HepG2 (cell line): ENCODE data around the gene MCM10. TPM values are rescaled to one million over a fixed set of nuclear protein-coding genes. Genes with fewer than 3 reads are reported as not detected.

Source experiments
- ATAC-seq: fragments of 200-7000 bp; cut with Tn5 transposase; 3 replicates; pipeline ENCODE4 v1.9.1; 2020; ENCODE audit warnings: mild to moderate bottlenecking, moderate library complexity
- BruUV-seq: library from RNA; stranded (reverse); fragments of 400-500 nt; replicated peaks from 2 replicates; lab custom pipeline; 2021; lab: Mats Ljungman, UMichigan
- CTCF ChIA-PET: fragments of 300-600 bp; formaldehyde crosslinking; extraction: SDS; loops from one replicate; lab custom pipeline; 2021; ENCODE audit warnings: low total read pairs, inconsistent platforms, low intra/inter-chr PET ratio; lab: Yijun Ruan, JAX
- POLR2A ChIA-PET: fragments of 350-600 bp; sonication (Branson Sonifier 250); formaldehyde crosslinking; loops from one replicate; lab custom pipeline; 2020; ENCODE audit warnings: antibody characterized with exemption, inconsistent platforms; lab: Yijun Ruan, JAX
- DNase-seq: peaks from one replicate; pipeline ENCODE4 v3.0.0-alpha.2; 2015; ENCODE audit warnings: low spot score
- FAIRE-seq: peaks from 3 replicates; lab custom pipeline; 2011; peaks lifted over from hg19 to GRCh38; lab: Jason Lieb, UNC
- H2AFZ ChIP-seq: one replicate; pipeline ENCODE4 v1.6.1; 2011; ENCODE audit warnings: low read length, inconsistent platforms
- H3K27ac ChIP-seq: fragments of 300-600 bp; 3 replicates; pipeline ENCODE4 v1.8.0; 2011; ENCODE audit warnings: mixed run types, mild to moderate bottlenecking, mixed read lengths, low read length, inconsistent platforms; ENCODE audit not compliant: insufficient read depth; ENCODE audit errors: extremely low read length
- H3K27me3 ChIP-seq, 2 experiments: fragments of 200-600 bp in 1 of 2; 2 replicates in 1 of 2; 3 replicates in 1 of 2; pipeline versions ENCODE4 v1.6.0 to v1.8.0; 2011; ENCODE audit warnings: low read length in 2 of 2, mild to moderate bottlenecking in 2 of 2, moderate library complexity in 2 of 2, inconsistent platforms in 1 of 2; ENCODE audit not compliant: insufficient read depth in 2 of 2, control insufficient read depth in 1 of 2
- H3K36me3 ChIP-seq, 2 experiments: fragments of 200-600 bp in 1 of 2; replicated peaks in 1 of 2; 2 replicates in 1 of 2; 3 replicates in 1 of 2; pipeline versions ENCODE4 v1.5.1 to v1.8.0; 2011; ENCODE audit warnings: low read length in 2 of 2, inconsistent platforms in 1 of 2; ENCODE audit not compliant: insufficient read depth in 2 of 2, control insufficient read depth in 1 of 2
- H3K4me1 ChIP-seq: 2 replicates; pipeline ENCODE4 v1.5.1; 2012; ENCODE audit warnings: low read length, inconsistent platforms; ENCODE audit not compliant: insufficient read depth
- H3K4me2 ChIP-seq: 2 replicates; pipeline ENCODE4 v1.6.0; 2011; ENCODE audit warnings: low read depth, low read length, inconsistent platforms
- H3K4me3 ChIP-seq, 3 experiments: fragments of 200-600 bp in 1 of 3; sonication (generic), shearing (Covaris generic) in 1 of 3; replicated peaks in 1 of 3; 2 replicates each; pipeline ENCODE4 v1.5.1; 2011 to 2016; ENCODE audit warnings: low read length in 3 of 3, inconsistent platforms in 2 of 3, low read depth in 2 of 3, mild to moderate bottlenecking in 2 of 3, control low read depth in 1 of 3, mixed read lengths in 1 of 3; ENCODE audit not compliant: insufficient read depth in 1 of 3
- H3K79me2 ChIP-seq: one replicate; pipeline ENCODE4 v1.6.1; 2011; ENCODE audit warnings: low read length, inconsistent platforms; ENCODE audit not compliant: insufficient read depth
- H3K9ac ChIP-seq: 2 replicates; pipeline ENCODE4 v1.6.0; 2011; ENCODE audit warnings: mild to moderate bottlenecking, low read depth, low read length, inconsistent platforms; ENCODE audit not compliant: insufficient read depth
- H3K9me3 ChIP-seq: 2 replicates; pipeline ENCODE4 v1.5.1; 2012; ENCODE audit warnings: mild to moderate bottlenecking, low read length
- H4K20me1 ChIP-seq: 2 replicates; pipeline ENCODE4 v1.6.0; 2011; ENCODE audit warnings: inconsistent platforms, mild to moderate bottlenecking, low read length, moderate library complexity; ENCODE audit not compliant: insufficient read depth
- ATF4 ChIP-seq, 2 experiments: fragments of 450-650 bp in 1 of 2; sonication (generic) in 1 of 2; formaldehyde crosslinking; IDR thresholded peaks; 2 replicates each; pipeline versions ENCODE4 v1.5.0 to v1.8.0; 2020 to 2022; ENCODE audit warnings: mild to moderate bottlenecking in 1 of 2, missing genetic modification reagents in 1 of 2
- GABPA ChIP-seq, 2 experiments: IDR thresholded peaks; 2 replicates each; pipeline ENCODE4 v1.6.1; 2011 to 2016; ENCODE audit warnings: low read depth in 2 of 2, low read length in 1 of 2, missing biosample characterization in 1 of 2, missing genetic modification characterization in 1 of 2
- MXD3 ChIP-seq: IDR thresholded peaks from 2 replicates; pipeline ENCODE4 v1.6.1; 2016; ENCODE audit warnings: mild to moderate bottlenecking, missing biosample characterization, missing genetic modification reagents
- NFE2L2 ChIP-seq: fragments of 150-350 bp; IDR thresholded peaks from 2 replicates; pipeline ENCODE4 v1.6.1; 2014; ENCODE audit warnings: low read length
- RBAK ChIP-seq: sonication (generic); formaldehyde crosslinking; IDR thresholded peaks from 2 replicates; pipeline ENCODE4 v1.5.1; 2020; ENCODE audit warnings: mild to moderate bottlenecking, missing genetic modification reagents
- ZFP1 ChIP-seq: IDR thresholded peaks from 2 replicates; pipeline ENCODE4 v1.6.1; 2016
- ZFP41 ChIP-seq: sonication (generic); formaldehyde crosslinking; IDR thresholded peaks from 2 replicates; pipeline ENCODE4 v1.4.0; 2020; ENCODE audit warnings: mild to moderate bottlenecking, missing genetic modification reagents, borderline replicate concordance
- ZNF747 ChIP-seq: sonication (generic); formaldehyde crosslinking; IDR thresholded peaks from 2 replicates; pipeline ENCODE4 v1.8.1; 2023; ENCODE audit warnings: missing genetic modification reagents, mild to moderate bottlenecking, borderline replicate concordance
- ZSCAN25 ChIP-seq: sonication (generic); formaldehyde crosslinking; IDR thresholded peaks from 2 replicates; pipeline ENCODE4 v1.8.0; 2022; ENCODE audit warnings: mild to moderate bottlenecking, missing genetic modification reagents
- WGBS: methylation state at CpG from one replicate; pipeline ENCODE4 v1.1.6; 2017; ENCODE audit warnings: low lambda C conversion rate; 5-methylcytosine and 5-hydroxymethylcytosine counted together
- in situ Hi-C: cut with HindIII; loops from 2 replicates; pipeline ENCODE4 v1.10.0; 2017; ENCODE audit warnings: low pct_unique_long_range_greater_than_20kb; ENCODE audit not compliant: extremely low pct_ligation_motif_present
- intact Hi-C: fragments of 100-400 bp; cut with micrococcal nuclease; formaldehyde crosslinking; loops from one replicate; pipeline ENCODE4 v1.10.0; 2022; ENCODE audit not compliant: unreplicated experiment
- polyA plus RNA-seq, 8 experiments: library from polyadenylated mRNA; depleted of rRNA in 3 of 8; stranded (reverse) in 7 of 8; unstranded in 1 of 8; fragments of >200 nt; fragmentation: Illumina TruSeq in 4 of 8; extraction: Trizol in 4 of 8; gene quantifications; 2 replicates each; pipeline versions ENCODE4 v1.2.1 to v1.2.3, GENCODE V29; 2011 to 2016; ENCODE audit warnings: low read depth in 4 of 8, missing spikeins in 1 of 8, mixed read lengths in 1 of 8; ENCODE audit not compliant: insufficient read depth in 1 of 8
- total RNA-seq, 5 experiments: library from RNA; depleted of rRNA; stranded (reverse); fragments of >200 nt; fragmentation: Illumina TruSeq; extraction: Trizol; gene quantifications; 2 replicates each; pipeline ENCODE4 v1.2.3, GENCODE V29; 2016; ENCODE audit warnings: low read depth in 1 of 5
- TF ChIP-seq, protein P1 (sequence below): sonication (generic); formaldehyde crosslinking; conservative IDR thresholded peaks from 2 replicates; pipeline ENCODE4 v1.4.0; 2020; ENCODE audit warnings: missing genetic modification reagents

Gene MCM10
- total and polyA plus RNA-seq, 2 of the 13 experiments (the other 11 are each of a cell fraction or from before 2014, with no cell fraction given) = 2.8 to 31.3 TPM

DNA sequence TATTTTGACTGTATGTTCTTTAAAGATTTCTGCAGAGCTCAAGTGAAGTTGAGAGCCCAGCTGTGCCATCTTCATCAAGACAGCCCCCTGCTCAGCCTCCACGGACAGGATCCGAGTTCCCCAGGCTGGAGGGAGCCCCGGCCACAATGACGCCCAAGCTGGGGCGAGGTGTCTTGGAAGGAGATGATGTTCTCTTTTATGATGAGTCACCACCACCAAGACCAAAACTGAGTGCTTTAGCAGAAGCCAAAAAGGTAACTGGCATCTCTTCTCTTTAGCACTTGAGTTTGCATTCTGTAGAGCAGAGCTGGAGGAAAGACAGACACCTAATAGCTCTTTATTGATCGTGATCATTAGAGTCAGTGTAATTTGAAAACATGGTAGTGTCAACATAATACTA lies 33.7 kb downstream of the MCM10 start:
- Histone ChIP-seq H3K4me2 (no peak overlapping the region), H3K4me1 (no peaks in the 10 kb centered on the region), H3K36me3 (peaks cover 9 to 57% of the 10 kb centered on the region in 2 experiments)
- DNase-seq = no peak
- 97% methylated on average over 6 of the region's 6 CpGs for WGBS
- CTCF ChIA-PET = no interaction called here
- intact Hi-C loops = no loop called here
- TF ChIP-seq, protein P1, sequence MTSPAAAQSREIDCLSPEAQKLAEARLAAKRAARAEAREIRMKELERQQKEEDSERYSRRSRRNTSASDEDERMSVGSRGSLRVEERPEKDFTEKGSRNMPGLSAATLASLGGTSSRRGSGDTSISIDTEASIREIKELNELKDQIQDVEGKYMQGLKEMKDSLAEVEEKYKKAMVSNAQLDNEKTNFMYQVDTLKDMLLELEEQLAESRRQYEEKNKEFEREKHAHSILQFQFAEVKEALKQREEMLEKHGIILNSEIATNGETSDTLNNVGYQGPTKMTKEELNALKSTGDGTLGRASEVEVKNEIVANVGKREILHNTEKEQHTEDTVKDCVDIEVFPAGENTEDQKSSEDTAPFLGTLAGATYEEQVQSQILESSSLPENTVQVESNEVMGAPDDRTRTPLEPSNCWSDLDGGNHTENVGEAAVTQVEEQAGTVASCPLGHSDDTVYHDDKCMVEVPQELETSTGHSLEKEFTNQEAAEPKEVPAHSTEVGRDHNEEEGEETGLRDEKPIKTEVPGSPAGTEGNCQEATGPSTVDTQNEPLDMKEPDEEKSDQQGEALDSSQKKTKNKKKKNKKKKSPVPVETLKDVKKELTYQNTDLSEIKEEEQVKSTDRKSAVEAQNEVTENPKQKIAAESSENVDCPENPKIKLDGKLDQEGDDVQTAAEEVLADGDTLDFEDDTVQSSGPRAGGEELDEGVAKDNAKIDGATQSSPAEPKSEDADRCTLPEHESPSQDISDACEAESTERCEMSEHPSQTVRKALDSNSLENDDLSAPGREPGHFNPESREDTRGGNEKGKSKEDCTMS = no peak
- TF ChIP-seq ZNF747 (CRISPR knock-in tag) = no peak
- 0 out of 2 replicates have a peak, but pooled peaks have one; percentile 11 for TF ChIP-seq NFE2L2
- TF ChIP-seq, all 625 proteins: peak for 1
- POLR2A ChIA-PET = no interaction called here
- no peak overlapping the region for H3K27ac ChIP-seq
- H4K20me1 ChIP-seq = no peaks in the 10 kb centered on the region
- H3K9me3 ChIP-seq = no peaks in the 10 kb centered on the region
- no TSS peak for BruUV-seq
- no peaks in the 10 kb centered on the region for H3K27me3 ChIP-seq
- no peak overlapping the region for H3K9ac ChIP-seq
- H3K79me2 ChIP-seq = no peaks in the 10 kb centered on the region
- no peak for ATAC-seq
- no peak overlapping the region for H2AFZ ChIP-seq
- no peak for FAIRE-seq
- H3K4me3 ChIP-seq = no peak overlapping the region
- in situ Hi-C loops = no loop called here

GRCh38 chr10:13201132-13201531 lies 39.8 kb downstream of the MCM10 start:
- H3K36me3 ChIP-seq = peaks cover 16 to 62% of the 10 kb centered on the region in 2 experiments
- H3K4me2 ChIP-seq = no peak overlapping the region
- H3K79me2 ChIP-seq = no peaks in the 10 kb centered on the region
- no peak overlapping the region for H3K27ac ChIP-seq
- DNase-seq (no peak), FAIRE-seq (no peak), ATAC-seq (no peak)
- no peaks in the 10 kb centered on the region for H3K9me3 ChIP-seq
- ChIA-PET CTCF (no interaction called here), POLR2A (no interaction called here)
- H3K27me3 ChIP-seq = no peaks in the 10 kb centered on the region
- H3K4me1 ChIP-seq = no peaks in the 10 kb centered on the region
- H3K4me3 ChIP-seq = no peak overlapping the region
- 85% methylated on average over 6 of the region's 6 CpGs for WGBS
- TF ChIP-seq RBAK (no peak), GABPA (IDR thresholded peaks at IDR 0.05; ENCODE audit: low read depth, low read length) (no peak), GABPA (CRISPR knock-in tag; IDR thresholded peaks at IDR 0.05; ENCODE audit: low read depth) (no peak), ZFP41 (CRISPR knock-in tag) (no peak), ZFP1 (CRISPR knock-in tag) (no peak), MXD3 (CRISPR knock-in tag) (no peak), ZSCAN25 (CRISPR knock-in tag) (no peak), ATF4 (CRISPR knock-in tag; IDR thresholded peaks at IDR 0.05) (no peak)
- in situ Hi-C loops = no loop called here
- BruUV-seq = no TSS peak
- no peak overlapping the region for H2AFZ ChIP-seq
- no peaks in the 10 kb centered on the region for H4K20me1 ChIP-seq
- intact Hi-C loops = no loop called here
- no peak overlapping the region for H3K9ac ChIP-seq
